ENCODE results near the gene NEU2.

DNA sequence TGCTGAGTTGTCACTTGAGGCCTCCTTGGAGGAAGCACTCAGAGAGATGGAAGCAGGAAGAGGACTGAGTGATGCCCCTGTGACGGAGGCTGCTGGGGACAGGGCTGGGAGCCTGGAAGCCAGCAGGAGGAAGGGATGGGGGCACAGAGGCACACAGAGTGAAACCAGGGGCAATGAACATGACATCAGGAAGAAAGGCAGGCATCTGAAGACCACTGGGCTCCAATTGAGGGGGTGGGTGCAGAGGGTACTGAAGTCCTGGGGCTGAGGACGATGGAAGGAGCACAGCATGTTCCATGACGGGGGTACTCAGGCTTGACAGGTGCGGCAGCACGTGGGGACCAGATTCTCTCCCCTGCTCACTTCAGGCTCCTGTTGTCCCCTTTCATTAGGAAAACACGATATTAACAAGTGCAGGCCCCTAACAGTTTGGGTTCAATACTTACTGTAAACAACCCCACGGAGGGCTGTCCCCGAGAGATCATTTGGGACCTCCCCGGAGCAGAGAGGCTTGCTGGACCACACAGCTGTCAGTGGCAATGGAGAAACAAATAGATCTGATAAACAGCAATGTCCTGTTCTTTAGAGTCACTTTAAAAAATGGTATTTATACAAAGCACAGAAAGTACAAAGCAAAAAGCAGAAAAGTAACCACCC lies 36.4 kb downstream of the NEU2 start:
- TF ChIP-seq ZBED1 (IDR thresholded peaks at IDR 0.05): no peak
- no peak for TF ChIP-seq CTCF (IDR thresholded peaks at IDR 0.05 in 2 of 3, conservative IDR thresholded peaks at IDR 0.05 in 1 of 3; ENCODE audit: insufficient read depth in 2 of 3, low read depth in 1 of 3, low read length in 3 of 3)
- no peak for TF ChIP-seq PHB (CRISPR knock-in tag; IDR thresholded peaks at IDR 0.05)
- TF ChIP-seq, protein P1, sequence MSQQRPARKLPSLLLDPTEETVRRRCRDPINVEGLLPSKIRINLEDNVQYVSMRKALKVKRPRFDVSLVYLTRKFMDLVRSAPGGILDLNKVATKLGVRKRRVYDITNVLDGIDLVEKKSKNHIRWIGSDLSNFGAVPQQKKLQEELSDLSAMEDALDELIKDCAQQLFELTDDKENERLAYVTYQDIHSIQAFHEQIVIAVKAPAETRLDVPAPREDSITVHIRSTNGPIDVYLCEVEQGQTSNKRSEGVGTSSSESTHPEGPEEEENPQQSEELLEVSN (IDR thresholded peaks at IDR 0.05; ENCODE audit: borderline replicate concordance in 1 of 2, extremely low read depth in 1 of 2, insufficient read depth in 1 of 2, insufficient read length in 1 of 2, low read depth in 1 of 2, low read length in 1 of 2, poor library complexity in 1 of 2, severe bottlenecking in 1 of 2): no peak
- no peak for TF ChIP-seq ZNF121 (CRISPR knock-in tag; conservative IDR thresholded peaks at IDR 0.05)
- no peak for TF ChIP-seq SAFB (IDR thresholded peaks at IDR 0.05; ENCODE audit: borderline replicate concordance, low read depth, low read length)
- no peak for TF ChIP-seq TBL1XR1 (IDR thresholded peaks at IDR 0.05; ENCODE audit: low read length in 2 of 2)
- no peak for TF ChIP-seq SMAD3 (CRISPR knock-in tag; conservative IDR thresholded peaks at IDR 0.05)
- TF ChIP-seq POLR2A (conservative IDR thresholded peaks at IDR 0.05): no peak
